Measurements from ENCODE around the gene EFCAB6. TPM values are rescaled to one million over a fixed set of nuclear protein-coding genes. Genes with fewer than 3 reads are reported as not detected.
A peak's percentile ranks its signal among the peaks of the same experiment; 100 is the strongest.

Gene EFCAB6
- total RNA-seq, 6 experiments from 2014 or later, result 0.29 to 1.5 (median 0.93) TPM

DNA sequence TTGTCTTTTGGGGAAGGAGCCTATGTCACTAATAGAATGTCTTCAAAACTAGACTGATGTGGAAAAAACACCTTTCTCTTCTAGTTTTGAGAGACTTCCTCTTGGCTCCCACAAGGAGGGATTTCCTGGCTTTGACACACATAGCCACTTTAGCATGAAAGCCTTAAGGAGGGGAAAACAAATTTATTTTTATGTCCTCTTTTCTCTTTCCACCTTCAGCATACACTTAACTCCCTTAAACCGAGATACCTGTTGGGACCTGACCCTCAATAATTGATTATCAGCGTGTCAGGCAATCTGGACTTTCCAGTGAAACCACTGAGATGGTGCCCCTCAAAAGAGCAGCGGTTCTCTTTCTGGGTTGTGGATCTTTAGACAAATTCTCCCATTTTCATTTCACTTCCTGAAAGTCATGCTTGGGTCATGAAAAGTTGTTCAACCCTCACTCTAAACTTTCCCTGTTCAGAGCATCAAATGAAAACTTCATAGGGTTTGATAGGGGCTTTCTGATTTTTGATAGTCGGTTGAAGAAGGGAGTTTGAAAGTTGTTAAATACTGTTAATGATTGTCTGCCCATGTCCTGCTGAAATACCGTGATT lies 9.1 kb downstream of the EFCAB6 start:
- H3K4me1 ChIP-seq, result no peaks in the 10 kb centered on the region
- H3K27me3 ChIP-seq, result no peaks in the 10 kb centered on the region
- no peak overlapping the region for H3K4me3 ChIP-seq
- H3K36me3 ChIP-seq, result no peaks in the 10 kb centered on the region
- no peaks in the 10 kb centered on the region for H3K9me3 ChIP-seq
- ATAC-seq (no peak), DNase-seq (no peak)
- no peak overlapping the region for H3K27ac ChIP-seq
- intact Hi-C loops (cut with DNase I), result no loop called here
- WGBS (ENCODE audit: insufficient coverage, low coverage, low lambda C conversion rate, missing lambda C conversion rate), result 70% methylated on average over 5 of the region's 5 CpGs
- no peak for TF ChIP-seq POLR2A (IDR thresholded peaks at IDR 0.05)
- TF ChIP-seq, protein P1, sequence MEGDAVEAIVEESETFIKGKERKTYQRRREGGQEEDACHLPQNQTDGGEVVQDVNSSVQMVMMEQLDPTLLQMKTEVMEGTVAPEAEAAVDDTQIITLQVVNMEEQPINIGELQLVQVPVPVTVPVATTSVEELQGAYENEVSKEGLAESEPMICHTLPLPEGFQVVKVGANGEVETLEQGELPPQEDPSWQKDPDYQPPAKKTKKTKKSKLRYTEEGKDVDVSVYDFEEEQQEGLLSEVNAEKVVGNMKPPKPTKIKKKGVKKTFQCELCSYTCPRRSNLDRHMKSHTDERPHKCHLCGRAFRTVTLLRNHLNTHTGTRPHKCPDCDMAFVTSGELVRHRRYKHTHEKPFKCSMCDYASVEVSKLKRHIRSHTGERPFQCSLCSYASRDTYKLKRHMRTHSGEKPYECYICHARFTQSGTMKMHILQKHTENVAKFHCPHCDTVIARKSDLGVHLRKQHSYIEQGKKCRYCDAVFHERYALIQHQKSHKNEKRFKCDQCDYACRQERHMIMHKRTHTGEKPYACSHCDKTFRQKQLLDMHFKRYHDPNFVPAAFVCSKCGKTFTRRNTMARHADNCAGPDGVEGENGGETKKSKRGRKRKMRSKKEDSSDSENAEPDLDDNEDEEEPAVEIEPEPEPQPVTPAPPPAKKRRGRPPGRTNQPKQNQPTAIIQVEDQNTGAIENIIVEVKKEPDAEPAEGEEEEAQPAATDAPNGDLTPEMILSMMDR (IDR thresholded peaks at IDR 0.05), result no peak

DNA sequence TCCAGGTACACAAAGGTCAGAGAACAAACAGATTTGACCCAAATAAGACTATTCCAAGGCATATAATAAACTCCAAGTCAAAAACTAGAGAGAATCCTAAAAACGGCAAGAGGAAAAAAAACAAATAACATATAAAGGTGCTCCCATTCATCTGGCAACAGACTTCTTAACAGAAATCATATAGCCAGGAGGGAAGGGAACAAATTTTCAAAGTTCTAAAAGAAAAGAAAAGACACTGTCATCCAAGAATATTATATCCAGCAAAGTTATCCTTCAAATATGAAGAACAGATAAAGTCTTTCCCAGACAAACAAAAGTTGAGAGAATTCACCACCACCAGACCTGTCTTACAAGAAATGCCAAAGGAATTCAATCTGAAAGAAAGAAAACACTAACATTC lies 11.1 kb downstream of the EFCAB6 start:
- Histone ChIP-seq H3K4me3 (no peak overlapping the region), H3K4me1 (no peaks in the 10 kb centered on the region), H3K27ac (no peak overlapping the region), H3K9me3 (no peaks in the 10 kb centered on the region), H3K36me3 (no peaks in the 10 kb centered on the region), H3K27me3 (no peaks in the 10 kb centered on the region)
- ATAC-seq, result no peak
- TF ChIP-seq, protein P1 (IDR thresholded peaks at IDR 0.05), result no peak
- TF ChIP-seq POLR2A (IDR thresholded peaks at IDR 0.05), result no peak
- no peak for DNase-seq
- WGBS (ENCODE audit: insufficient coverage, low coverage, low lambda C conversion rate, missing lambda C conversion rate), result 88% methylated on average over 1 of the region's 1 CpG
- intact Hi-C loops (cut with DNase I), result no loop called here

DNA sequence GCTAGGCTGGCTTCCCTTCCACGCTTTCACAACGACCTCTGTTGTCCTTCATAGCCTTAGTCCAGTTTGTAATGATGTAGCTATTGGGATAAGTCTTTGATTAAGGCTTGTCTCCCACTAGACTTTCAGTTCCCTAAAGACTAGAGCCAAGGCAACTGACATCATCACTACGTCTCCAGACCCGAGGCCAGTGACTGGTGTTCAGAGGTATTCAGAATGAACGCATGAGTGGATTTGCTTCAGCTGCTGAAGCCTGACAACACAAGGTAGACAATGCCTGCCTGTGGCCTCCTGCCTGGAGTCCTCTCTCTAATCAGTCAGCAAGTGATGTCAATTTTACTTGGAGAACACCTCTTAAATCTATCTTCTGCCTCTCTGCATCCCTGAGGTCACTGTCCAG lies 13.6 kb downstream of the EFCAB6 start:
- no peak overlapping the region for H3K4me3 ChIP-seq
- H3K4me1 ChIP-seq, result no peaks in the 10 kb centered on the region
- WGBS (ENCODE audit: insufficient coverage, low coverage, low lambda C conversion rate, missing lambda C conversion rate), result 69% methylated on average over 4 of the region's 5 CpGs
- no peaks in the 10 kb centered on the region for H3K27me3 ChIP-seq
- H3K36me3 ChIP-seq, result no peaks in the 10 kb centered on the region
- intact Hi-C loops (cut with DNase I), result no loop called here
- ATAC-seq (no peak), DNase-seq (no peak)
- H3K27ac ChIP-seq, result no peak overlapping the region
- H3K9me3 ChIP-seq, result no peaks in the 10 kb centered on the region
- no peak for TF ChIP-seq POLR2A (IDR thresholded peaks at IDR 0.05)
- TF ChIP-seq, protein P1 (IDR thresholded peaks at IDR 0.05), result no peak

DNA sequence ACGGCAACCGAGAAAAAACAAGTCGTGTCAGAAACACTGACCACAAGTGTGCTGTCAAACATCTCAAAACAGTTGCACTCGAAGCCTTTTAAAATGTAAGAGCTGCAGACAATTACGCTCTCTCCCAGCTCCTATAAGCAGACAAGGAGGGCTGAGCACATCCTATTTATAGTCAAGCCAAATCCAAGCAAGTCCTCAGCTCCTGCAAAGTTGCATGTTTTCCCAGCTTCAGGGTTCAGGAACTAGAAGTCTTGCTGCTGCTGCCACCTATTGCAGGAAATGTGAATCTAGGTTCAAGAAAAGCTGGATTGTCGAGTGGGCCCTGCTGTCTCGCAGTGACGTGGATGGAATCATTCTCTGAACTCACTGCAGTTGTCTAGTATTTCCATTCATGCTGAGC lies 15.5 kb downstream of the EFCAB6 start:
- Histone ChIP-seq H3K27me3 (no peaks in the 10 kb centered on the region), H3K36me3 (no peaks in the 10 kb centered on the region), H3K9me3 (no peaks in the 10 kb centered on the region), H3K4me3 (no peak overlapping the region), H3K27ac (no peak overlapping the region), H3K4me1 (no peaks in the 10 kb centered on the region)
- TF ChIP-seq, protein P1 (IDR thresholded peaks at IDR 0.05), result peak in 3 of 4 donors; percentile 18 to 40 (median 28)
- no peak for TF ChIP-seq POLR2A (IDR thresholded peaks at IDR 0.05)
- intact Hi-C loops (cut with DNase I), result no loop called here
- DNase-seq (no peak), ATAC-seq (peak in 1 of 4 donors; percentile 16)
- 72% methylated on average over 8 of the region's 8 CpGs for WGBS (ENCODE audit: insufficient coverage, low coverage, low lambda C conversion rate, missing lambda C conversion rate)

DNA sequence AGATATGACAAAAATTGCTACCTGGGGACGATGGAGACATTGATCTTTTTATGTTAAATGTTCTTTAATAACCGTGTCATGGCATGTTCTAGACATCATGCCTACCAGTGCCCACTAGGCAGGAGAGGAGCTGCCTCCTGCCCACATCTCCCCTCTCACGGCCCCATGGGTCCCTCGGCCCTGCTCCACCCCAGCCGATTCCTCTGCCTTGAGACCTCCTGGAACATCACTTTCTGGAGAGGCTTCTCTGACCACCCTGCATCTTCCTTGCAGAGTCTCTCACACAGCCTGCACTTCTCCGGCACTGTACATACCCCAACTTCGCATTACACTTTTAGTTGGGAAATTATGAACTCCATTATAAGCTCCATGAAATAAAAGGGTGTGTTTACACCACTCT lies 16.8 kb downstream of the EFCAB6 start:
- no peak overlapping the region for H3K4me3 ChIP-seq
- intact Hi-C loops (cut with DNase I), result no loop called here
- TF ChIP-seq, protein P1 (IDR thresholded peaks at IDR 0.05), result no peak
- no peak for TF ChIP-seq POLR2A (IDR thresholded peaks at IDR 0.05)
- no peak for DNase-seq
- no peaks in the 10 kb centered on the region for H3K4me1 ChIP-seq
- no peaks in the 10 kb centered on the region for H3K9me3 ChIP-seq
- no peak overlapping the region for H3K27ac ChIP-seq
- no peaks in the 10 kb centered on the region for H3K36me3 ChIP-seq
- 76% methylated on average over 6 of the region's 7 CpGs for WGBS (ENCODE audit: insufficient coverage, low coverage, low lambda C conversion rate, missing lambda C conversion rate)
- H3K27me3 ChIP-seq, result no peaks in the 10 kb centered on the region
- no peak for ATAC-seq

Data from right lobe of liver (tissue), 6 donors.